Measurements from ENCODE around the gene SAP30BP.

The SAP30BP gene

DNA sequence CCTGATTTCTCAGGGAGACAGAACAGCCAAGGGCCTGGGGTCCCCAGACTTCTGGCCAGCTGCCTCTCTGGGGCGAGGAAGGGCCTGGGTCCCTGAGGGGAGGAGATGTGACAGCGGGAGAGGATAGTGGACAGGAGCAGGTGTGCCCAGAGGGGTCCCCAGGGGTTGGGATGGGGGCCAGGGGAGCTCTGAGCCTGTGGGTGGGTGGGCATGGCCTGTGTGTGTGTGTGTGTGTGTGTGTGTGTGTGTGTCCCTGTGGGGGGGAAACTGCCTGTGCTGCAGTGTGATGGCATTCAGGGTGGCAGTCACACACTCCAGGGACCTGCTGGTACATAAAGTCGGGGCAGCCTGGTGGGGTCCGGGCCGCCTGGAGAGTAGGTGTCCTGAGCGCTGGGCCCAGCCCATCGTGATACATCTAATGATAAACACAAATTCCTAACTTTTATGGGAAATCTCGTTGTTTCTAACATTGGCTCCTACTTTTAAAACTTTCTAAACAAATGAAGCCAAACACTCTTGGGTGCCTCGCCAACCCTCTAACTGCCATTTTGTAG, 55.5 kb downstream of the SAP30BP start:
- DNase-seq: no peak

DNA sequence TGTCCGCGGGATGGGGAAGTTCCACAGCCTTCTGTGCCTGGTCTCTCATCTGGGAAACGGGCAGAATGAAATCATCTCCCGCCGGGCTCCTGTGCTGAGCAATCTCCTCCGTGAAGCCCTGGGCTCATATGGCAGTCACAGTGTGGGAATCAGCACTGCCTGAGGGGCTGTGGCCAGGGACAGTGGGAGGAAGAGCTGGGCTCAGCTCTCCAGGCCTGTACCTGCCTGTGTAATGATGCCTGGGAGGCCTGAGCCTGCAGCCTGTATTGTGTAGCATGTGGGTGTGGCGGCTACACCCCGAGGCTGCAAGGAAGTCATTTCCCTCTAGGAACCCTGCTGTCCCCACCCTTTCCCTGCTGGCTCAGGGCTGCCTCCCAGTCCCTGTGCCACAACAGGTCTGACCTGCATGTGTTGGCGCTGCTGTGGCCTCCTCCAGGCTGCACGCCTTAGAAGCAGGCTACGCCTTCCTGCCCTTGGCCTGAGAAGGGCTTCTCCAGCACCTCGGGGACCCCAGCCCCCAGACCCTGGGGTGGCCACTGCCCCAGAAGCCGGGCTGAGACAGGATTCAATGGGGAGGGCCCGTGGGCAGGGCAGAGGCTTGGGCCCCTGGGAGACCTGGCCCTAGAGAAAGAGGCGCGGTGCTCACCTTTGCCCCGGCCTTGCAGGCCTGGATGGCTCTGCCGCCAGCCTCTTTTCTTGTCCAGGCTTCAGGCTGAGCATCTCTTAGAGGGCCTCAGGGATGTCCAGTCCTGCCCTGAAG, 56.2 kb downstream of the SAP30BP start:
- DNase-seq: no peak

DNA sequence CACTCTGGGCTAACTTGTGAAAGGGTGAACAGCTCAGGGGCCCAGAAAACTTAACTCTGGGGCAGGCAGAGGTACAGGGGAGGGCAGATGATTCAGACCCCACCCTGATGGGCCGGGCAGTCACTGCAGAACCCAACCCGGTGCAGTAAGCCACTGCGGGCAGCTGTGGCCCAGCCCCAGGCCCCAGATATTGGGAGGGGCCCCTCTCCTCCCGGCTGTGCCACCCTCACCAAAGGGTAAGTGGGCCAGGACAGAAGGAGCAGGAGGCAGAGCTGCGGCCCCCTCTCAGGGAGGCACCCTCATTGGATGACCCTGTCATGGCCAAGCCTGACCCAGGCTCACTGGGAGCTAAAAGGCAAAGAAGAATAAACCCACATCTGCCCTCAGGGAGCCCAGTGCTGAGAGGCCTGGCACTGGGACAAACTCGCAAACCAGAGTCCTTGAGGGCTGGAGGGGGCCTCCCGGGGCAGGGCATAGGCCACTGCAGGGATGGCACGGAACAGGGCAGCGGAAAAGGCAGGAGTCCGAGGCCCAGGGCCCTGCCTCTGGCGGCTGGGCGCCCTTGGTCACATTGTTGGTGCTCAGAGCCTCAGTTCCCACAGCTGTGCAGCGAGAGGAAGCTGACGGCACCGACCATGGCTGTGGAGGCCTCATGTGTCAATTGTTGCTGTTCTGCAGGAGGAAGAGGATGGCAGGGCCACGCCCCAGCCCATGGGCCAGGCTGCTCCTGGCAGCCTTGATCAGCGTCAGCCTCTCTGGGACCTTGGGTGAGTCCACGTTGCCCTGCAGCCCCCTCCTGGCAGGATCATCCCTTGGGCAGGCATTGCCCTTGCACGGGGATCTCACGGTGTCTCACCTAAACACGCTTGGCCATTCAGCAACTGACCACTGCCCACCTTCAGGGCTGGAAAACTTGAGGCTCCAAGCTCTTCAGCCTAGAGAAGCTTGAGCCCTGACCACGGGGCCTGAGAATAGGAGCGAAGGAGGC, 57.2 kb downstream of the SAP30BP start:
- no peak for DNase-seq

DNA sequence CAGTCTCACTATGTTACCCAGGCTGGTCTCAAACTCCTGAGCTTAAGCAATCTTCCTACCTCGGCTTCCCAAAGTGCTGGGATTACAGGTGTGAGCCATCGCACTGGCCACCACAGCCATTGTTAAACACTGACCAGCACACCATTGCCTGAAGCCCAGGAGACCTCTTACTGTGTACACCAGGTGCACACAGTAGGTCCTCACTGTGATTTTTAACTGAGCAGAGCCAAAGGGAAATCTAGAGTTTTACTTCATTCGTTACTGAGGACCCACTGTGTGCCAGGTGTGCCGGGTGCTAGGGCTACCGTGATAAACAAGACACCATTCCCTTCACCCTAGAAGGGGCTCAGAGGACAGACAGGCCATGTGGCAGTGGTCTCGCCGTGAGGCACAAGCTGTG, 58.4 kb downstream of the SAP30BP start:
- DNase-seq: no peak

DNA sequence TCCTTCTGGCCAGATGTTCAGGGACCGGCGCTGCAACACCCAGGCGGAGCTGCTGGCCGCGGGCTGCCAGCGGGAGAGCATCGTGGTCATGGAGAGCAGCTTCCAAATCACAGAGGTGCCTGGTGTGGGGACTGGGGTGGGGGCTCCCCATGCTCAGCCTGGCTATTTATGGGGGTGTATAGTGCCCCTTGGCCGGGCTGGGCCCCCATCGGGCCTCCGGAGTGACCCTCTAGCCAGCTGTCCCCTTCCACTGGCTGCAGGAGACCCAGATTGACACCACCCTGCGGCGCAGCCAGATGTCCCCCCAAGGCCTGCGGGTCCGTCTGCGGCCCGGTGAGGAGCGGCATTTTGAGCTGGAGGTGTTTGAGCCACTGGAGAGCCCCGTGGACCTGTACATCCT, 60.3 kb downstream of the SAP30BP start:
- no peak for DNase-seq

DNA sequence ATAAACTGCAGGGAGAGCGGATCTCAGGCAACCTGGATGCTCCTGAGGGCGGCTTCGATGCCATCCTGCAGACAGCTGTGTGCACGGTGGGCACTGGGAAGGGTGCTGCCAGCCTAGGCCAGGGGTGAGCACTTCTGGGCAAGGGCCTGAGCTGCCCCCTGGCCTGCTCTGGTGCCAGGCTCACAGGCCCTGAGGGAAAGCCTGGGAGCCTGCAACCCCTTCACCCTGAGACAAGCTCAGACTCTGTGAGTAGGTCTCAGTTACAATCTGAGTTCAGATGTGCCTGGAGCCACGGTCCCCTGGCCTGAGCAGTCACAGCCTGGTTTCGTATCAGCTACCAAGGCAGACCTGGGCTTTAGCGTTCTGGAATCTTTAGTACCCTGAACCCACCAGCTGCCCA, 62.2 kb downstream of the SAP30BP start:
- DNase-seq: no peak

DNA sequence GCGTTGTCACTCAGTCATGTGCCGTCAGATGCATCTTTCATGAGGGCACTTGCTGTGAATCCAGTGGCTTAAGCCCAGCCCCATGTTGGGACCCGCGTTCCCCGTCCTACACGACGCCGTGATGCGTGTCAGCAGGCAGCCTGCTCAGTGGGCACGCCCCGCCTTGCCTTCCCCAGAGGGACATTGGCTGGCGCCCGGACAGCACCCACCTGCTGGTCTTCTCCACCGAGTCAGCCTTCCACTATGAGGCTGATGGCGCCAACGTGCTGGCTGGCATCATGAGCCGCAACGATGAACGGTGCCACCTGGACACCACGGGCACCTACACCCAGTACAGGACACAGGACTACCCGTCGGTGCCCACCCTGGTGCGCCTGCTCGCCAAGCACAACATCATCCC, 62.9 kb downstream of the SAP30BP start:
- no peak for DNase-seq

DNA sequence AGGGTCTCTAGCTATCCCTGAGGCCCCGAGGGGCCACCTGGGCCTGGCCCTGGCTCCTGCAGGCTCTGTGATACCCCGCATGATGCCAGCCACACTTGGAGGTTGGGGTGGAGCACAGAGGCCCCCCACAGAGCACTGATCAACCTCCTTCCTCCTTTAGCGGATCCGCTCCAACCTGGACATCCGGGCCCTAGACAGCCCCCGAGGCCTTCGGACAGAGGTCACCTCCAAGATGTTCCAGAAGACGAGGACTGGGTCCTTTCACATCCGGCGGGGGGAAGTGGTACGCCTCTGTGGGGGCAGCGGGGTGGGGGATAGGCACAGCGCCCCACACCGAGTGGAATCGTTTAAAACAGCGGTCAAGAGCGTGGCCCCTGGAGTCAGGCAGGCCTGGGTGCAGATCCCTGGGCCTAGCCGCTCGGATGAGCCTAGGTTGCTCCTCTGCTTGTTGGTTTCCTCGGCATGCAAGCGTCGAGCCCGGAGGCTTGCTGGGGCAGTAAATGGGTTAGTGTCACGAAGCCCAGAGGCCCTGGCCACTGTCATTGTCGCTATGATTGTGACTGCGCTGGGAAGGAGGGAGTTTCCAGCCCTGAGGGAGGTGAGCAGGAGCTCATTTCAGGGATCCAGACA, 64.1 kb downstream of the SAP30BP start:
- no peak for DNase-seq

DNA sequence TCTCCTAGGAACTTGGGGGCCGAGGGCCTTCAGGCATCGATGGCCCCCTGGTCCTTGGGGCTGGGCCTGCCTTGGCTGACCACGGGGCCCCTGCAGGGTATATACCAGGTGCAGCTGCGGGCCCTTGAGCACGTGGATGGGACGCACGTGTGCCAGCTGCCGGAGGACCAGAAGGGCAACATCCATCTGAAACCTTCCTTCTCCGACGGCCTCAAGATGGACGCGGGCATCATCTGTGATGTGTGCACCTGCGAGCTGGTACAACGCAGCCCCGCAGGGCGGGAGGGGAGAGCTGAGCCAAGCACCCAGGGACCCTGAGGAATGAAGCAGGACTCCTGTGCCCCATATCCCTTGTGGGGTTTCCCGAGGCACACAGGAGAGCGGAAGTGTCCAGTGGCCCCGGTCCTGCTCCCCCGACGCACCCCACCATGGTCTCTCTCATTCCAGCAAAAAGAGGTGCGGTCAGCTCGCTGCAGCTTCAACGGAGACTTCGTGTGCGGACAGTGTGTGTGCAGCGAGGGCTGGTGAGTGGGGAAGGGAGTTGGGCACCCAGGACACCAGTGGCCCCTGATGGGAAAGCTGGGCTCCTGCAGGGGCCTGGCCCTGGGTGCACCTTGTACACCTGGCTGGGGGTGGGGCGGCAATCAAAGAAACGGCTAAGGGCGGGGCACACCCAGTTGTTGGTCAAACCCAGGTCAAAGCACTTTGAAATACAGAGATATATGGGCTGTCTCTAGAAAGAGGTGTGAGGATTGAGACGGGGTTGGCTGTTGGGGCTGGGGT, 64.8 kb downstream of the SAP30BP start:
- DNase-seq: no peak

DNA sequence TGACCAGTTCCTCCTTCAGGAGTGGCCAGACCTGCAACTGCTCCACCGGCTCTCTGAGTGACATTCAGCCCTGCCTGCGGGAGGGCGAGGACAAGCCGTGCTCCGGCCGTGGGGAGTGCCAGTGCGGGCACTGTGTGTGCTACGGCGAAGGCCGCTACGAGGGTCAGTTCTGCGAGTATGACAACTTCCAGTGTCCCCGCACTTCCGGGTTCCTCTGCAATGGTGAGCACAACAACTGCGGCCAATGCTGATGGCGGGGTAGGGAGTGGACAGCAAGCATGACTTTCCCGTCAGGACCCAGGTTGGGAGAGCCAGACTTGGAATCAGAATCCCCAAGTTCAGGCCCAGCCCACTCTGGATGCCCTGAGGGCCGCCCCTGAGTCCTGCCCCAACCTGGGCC, 66.3 kb downstream of the SAP30BP start:
- no peak for DNase-seq

DNA sequence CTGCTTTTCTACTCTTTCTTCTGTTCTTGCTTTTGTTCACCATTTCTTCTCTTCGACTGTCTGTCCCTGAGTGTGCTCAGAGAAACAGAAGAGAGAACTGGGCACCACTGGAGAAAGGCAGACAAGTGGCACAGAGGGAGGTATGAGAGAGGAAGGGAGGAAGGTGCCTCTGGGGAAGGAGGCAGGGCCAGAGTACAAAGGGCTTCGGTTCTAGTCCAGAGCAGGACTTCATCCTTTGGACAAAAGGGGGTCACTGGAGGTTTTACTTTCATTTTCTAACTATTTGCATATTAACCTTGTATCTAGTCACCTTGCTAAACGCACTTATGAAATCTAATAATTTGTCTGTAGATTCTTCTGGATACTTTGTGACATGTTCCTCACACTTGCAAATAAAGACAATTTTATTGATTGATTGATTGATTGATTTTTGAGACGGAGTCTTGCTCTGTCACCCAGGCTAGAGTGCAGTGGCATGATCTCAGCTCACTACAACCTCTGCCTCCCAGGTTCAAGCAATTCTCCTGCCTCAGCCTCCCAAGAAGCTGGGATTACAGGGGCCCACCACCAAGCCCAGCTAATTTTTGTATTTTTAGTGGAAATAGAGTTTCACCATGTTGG, 67.6 kb downstream of the SAP30BP start:
- DNase-seq: no peak

DNA sequence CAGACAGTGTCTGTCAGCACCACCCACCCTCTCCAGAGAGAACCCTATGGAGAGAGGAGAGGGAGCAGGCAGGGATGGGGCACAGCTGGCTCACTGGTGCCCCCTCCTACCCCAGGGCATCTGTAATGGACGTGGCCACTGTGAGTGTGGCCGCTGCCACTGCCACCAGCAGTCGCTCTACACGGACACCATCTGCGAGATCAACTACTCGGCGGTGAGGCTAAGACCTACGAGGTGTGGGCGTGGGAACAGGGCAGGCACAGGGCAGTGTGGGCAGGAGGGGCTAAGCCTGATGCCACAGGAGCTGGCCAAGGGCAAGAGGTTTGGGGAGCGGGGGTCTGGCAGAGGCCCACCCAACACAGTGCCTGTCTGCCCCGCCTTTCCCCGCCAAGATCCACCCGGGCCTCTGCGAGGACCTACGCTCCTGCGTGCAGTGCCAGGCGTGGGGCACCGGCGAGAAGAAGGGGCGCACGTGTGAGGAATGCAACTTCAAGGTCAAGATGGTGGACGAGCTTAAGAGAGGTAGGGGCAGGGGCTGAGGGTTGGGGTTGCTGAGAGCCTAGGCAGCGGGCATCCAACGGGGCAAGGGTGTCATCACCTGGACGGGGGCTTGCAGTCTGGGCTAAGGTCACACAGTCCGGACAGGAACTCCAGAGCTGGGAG, 69.2 kb downstream of the SAP30BP start:
- DNase-seq: no peak

DNA sequence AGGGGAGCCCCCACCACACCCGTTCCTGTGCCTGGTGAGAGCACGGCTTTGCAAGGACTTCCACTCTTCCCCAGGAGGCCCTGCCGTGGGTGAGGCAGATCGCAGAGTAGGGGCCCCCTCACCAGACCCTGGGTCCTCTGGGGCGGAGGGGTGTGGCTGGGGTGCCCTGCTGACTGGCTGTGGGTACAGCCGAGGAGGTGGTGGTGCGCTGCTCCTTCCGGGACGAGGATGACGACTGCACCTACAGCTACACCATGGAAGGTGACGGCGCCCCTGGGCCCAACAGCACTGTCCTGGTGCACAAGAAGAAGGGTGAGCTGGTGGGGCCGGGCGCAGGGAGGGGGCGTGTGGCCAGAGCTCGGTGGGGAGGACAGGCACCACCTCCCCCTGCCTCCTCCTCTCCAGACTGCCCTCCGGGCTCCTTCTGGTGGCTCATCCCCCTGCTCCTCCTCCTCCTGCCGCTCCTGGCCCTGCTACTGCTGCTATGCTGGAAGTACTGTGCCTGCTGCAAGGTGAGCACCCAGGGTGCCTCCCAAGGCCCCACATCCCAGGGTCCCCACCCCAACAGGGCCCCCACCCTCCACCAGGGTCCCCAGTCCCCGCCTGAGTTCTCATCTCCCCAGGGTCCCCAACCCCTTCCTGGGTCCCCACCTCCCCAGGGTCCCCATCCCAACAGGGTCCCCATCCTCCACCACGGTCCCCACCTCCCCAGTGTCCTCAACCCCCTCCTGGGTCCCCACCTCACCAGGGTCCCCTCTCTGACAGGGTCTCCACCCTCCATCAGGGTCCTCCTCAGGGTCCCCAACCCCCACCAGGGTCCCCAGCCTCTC, 70.2 kb downstream of the SAP30BP start:
- DNase-seq: no peak

DNA sequence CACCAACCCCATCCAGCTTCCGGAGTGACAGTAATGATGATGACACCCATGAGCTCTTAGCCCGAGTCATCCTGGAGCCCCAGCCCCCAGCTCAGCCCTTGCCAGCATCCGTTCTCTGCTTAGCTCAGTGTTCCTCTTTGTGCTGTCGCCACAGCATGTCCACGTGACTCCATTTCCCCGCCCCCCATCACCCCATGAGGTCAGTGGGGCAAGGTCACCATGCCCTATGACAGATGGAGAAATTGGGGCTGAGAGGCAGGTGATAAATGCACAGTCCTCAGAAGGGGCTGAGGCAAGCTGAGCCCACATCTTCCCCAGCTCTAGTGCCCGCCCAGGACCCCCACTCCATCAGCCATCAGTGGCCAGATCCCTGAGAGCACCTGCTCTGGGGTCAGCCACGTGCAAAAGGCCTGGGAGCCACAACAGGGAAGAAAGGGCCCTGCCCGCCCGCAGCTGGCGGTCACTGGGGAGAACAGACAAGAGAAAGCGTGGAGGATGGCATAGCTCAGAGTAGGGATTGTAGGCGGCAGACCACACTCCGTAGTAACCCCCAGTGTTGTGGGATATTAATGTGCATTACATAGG, 71.2 kb downstream of the SAP30BP start:
- DNase-seq: no peak

DNA sequence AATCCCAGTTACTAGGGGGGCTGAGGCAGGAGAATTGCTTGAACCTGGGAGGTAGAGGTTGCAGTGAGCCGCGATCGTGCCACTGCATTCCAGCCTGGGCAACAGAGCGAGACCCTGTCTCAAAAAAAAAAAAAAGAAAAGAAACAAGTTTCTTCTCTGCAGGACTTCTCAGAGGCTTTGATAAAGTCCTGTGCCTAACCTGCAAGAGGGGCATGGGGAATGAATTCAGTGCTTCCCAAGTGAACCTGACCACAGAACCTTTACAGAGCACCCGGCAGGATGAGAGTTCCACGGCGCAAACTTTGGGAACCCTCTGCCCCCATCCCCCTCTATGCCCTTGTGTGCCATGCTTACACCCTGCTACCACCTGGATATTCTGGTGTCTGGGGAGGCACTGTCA, 72.0 kb downstream of the SAP30BP start:
- no peak for DNase-seq

DNA sequence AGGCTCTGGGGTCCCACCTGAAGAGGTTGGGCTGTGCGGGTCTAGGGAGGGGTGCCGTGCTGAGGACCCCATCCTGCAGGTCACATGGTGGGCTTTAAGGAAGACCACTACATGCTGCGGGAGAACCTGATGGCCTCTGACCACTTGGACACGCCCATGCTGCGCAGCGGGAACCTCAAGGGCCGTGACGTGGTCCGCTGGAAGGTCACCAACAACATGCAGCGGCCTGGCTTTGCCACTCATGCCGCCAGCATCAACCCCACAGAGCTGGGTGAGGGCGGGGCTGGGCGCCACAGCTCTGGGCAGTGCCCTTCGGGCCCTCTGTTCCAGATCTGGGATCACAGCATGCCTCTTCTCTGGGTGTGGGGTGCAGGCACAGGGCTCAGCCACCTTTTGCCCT, 72.7 kb downstream of the SAP30BP start:
- DNase-seq: no peak

DNA sequence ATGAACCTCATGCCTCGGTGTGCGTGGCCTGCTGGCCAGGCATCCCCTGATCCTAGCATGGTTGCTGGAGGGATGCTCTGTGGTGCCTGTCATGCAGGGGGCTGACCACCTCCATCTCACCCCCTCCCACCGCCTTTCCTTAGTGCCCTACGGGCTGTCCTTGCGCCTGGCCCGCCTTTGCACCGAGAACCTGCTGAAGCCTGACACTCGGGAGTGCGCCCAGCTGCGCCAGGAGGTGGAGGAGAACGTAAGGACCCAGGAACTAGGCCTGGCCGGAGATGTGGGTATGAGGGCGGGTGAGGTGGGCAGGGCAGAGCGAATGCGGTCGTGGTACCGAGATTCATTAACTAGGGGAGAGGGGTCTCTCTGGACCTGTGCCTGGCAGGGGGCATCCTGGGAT, 73.1 kb downstream of the SAP30BP start:
- DNase-seq: no peak

DNA sequence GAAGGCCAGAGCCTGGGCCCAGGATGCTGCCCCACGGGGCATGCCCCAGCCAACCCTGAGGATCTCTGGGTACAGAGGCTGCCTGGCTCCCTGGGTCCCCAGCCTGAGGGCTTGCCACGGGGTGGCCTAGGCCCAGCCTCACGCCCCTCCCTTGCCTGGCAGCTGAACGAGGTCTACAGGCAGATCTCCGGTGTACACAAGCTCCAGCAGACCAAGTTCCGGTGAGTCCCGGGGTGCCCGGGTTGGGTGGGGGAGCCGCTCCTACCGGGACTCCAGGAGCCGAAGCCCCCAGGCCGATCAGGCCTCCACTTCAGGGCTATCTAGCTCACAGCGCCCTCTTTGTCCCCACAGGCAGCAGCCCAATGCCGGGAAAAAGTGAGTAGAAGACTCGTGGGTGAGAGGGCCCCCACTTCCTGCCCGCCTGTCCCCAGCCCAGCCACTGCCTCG, 73.5 kb downstream of the SAP30BP start:
- DNase-seq: no peak

DNA sequence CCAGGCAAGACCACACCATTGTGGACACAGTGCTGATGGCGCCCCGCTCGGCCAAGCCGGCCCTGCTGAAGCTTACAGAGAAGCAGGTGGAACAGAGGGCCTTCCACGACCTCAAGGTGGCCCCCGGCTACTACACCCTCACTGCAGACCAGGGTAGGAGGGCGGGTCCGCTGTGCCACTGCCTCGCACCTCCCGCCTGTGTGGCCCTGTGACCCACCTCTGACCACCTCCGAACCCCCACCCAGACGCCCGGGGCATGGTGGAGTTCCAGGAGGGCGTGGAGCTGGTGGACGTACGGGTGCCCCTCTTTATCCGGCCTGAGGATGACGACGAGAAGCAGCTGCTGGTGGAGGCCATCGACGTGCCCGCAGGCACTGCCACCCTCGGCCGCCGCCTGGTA, 75.2 kb downstream of the SAP30BP start:
- DNase-seq: no peak

DNA sequence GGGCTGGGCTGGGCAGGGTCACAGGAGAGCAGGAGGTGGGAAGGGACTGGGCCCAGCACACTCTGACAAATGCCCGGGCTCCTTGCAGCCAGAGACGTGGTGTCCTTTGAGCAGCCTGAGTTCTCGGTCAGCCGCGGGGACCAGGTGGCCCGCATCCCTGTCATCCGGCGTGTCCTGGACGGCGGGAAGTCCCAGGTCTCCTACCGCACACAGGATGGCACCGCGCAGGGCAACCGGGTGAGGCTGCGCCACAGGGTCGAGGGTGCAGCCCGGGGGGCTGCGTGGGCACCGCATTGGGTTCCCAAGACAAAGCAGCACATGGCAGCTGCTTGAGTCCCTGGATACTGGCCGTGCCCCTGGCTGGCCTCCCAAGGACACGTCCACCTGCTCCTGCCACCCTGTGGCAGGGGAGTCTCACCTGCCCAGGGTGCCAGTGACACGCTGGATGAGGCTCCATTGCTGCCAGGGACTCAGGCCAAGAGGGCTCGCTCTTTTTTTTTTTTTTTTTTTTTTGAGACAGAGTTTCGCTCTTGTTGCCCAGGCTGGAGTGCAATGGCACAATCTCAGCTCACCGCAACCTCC, 76.6 kb downstream of the SAP30BP start:
- DNase-seq: no peak

Measured in NCI-H82 (cell line).